Measurements from ENCODE around the gene CORIN.

Gene CORIN

GRCh38 chr4:47597696-47598095, 240.2 kb downstream of the CORIN start:
- POLR2A ChIA-PET: no interaction called here
- Histone ChIP-seq H3K4me1 (ENCODE audit: control extremely low read depth in 1 of 4, control insufficient read depth in 4 of 4, insufficient read depth in 4 of 4, low read length in 3 of 4) (no peaks in the 10 kb centered on the region), H3K36me3 (ENCODE audit: control insufficient read depth in 4 of 4, insufficient read depth in 4 of 4, low read length in 3 of 4) (no peaks in the 10 kb centered on the region), H3K9me3 (ENCODE audit: control extremely low read depth in 1 of 5, control insufficient read depth in 4 of 5, insufficient read depth in 2 of 5, low read depth in 1 of 5, low read length in 4 of 5) (no peaks in the 10 kb centered on the region), H3K27ac (ENCODE audit: insufficient read depth in 1 of 2, low read depth in 1 of 2, low read length in 2 of 2, poor library complexity in 1 of 2, severe bottlenecking in 2 of 2) (no peak overlapping the region), H3K4me3 (ENCODE audit: control insufficient read depth in 1 of 7, extremely low read depth in 1 of 7, insufficient read depth in 4 of 7, low read depth in 2 of 7, low read length in 6 of 7) (no peak overlapping the region), H3K27me3 (replicated peaks in 2 of 5; ENCODE audit: control insufficient read depth in 4 of 5, insufficient read depth in 5 of 5, low read length in 4 of 5) (no peaks in the 10 kb centered on the region)
- CTCF ChIA-PET: interaction anchor here (1.5 kb wide), 1 partner anchor 16 kb away, joined by 3 read pairs; no protein-coding TSS in a partner anchor
- 100% methylated on average over 1 of the region's 1 CpG for WGBS (ENCODE audit: insufficient coverage)
- DNase-seq: no peak

GRCh38 chr4:47590325-47590724, 247.5 kb downstream of the CORIN start:
- 86% methylated on average over 1 of the region's 1 CpG for WGBS (ENCODE audit: insufficient coverage)
- ChIA-PET POLR2A (no interaction called here), CTCF (no interaction called here)
- Histone ChIP-seq H3K36me3 (ENCODE audit: control insufficient read depth in 4 of 4, insufficient read depth in 4 of 4, low read length in 3 of 4) (peaks cover 9 to 68% (median 35%) of the 10 kb centered on the region in 4 experiments), H3K4me1 (ENCODE audit: control extremely low read depth in 1 of 4, control insufficient read depth in 4 of 4, insufficient read depth in 4 of 4, low read length in 3 of 4) (no peaks in the 10 kb centered on the region), H3K27me3 (replicated peaks in 2 of 5; ENCODE audit: control insufficient read depth in 4 of 5, insufficient read depth in 5 of 5, low read length in 4 of 5) (no peaks in the 10 kb centered on the region), H3K4me3 (ENCODE audit: control insufficient read depth in 1 of 7, extremely low read depth in 1 of 7, insufficient read depth in 4 of 7, low read depth in 2 of 7, low read length in 6 of 7) (peak overlapping the region in 1 of 7 experiments; percentile 24), H3K27ac (ENCODE audit: insufficient read depth in 1 of 2, low read depth in 1 of 2, low read length in 2 of 2, poor library complexity in 1 of 2, severe bottlenecking in 2 of 2) (no peak overlapping the region), H3K9me3 (ENCODE audit: control extremely low read depth in 1 of 5, control insufficient read depth in 4 of 5, insufficient read depth in 2 of 5, low read depth in 1 of 5, low read length in 4 of 5) (peaks cover 3 to 20% (median 9%) of the 10 kb centered on the region in 5 experiments)
- no peak for DNase-seq

- H3K27me3 ChIP-seq (replicated peaks in 2 of 5; ENCODE audit: control insufficient read depth in 4 of 5, insufficient read depth in 5 of 5, low read length in 4 of 5): no peaks in the 10 kb centered on the region
- no peaks in the 10 kb centered on the region for H3K4me1 ChIP-seq (ENCODE audit: control extremely low read depth in 1 of 4, control insufficient read depth in 4 of 4, insufficient read depth in 4 of 4, low read length in 3 of 4)
- H3K36me3 ChIP-seq (ENCODE audit: control insufficient read depth in 4 of 4, insufficient read depth in 4 of 4, low read length in 3 of 4): peaks cover 5 to 51% (median 14%) of the 10 kb centered on the region in 4 experiments
- no peaks in the 10 kb centered on the region for H3K9me3 ChIP-seq (ENCODE audit: control extremely low read depth in 1 of 5, control insufficient read depth in 4 of 5, insufficient read depth in 2 of 5, low read depth in 1 of 5, low read length in 4 of 5)
- ChIA-PET POLR2A (no interaction called here), CTCF (no interaction called here)
- no peak overlapping the region for H3K27ac ChIP-seq (ENCODE audit: insufficient read depth in 1 of 2, low read depth in 1 of 2, low read length in 2 of 2, poor library complexity in 1 of 2, severe bottlenecking in 2 of 2)
- no peak overlapping the region for H3K4me3 ChIP-seq (ENCODE audit: control insufficient read depth in 1 of 7, extremely low read depth in 1 of 7, insufficient read depth in 4 of 7, low read depth in 2 of 7, low read length in 6 of 7)
- DNase-seq: no peak
- no CpG with 5 or more reads among the region's 3 CpGs for WGBS (ENCODE audit: insufficient coverage)
These were observed 258.6 kb downstream of the CORIN start for GRCh38 chr4:47579235-47579634.

DNA sequence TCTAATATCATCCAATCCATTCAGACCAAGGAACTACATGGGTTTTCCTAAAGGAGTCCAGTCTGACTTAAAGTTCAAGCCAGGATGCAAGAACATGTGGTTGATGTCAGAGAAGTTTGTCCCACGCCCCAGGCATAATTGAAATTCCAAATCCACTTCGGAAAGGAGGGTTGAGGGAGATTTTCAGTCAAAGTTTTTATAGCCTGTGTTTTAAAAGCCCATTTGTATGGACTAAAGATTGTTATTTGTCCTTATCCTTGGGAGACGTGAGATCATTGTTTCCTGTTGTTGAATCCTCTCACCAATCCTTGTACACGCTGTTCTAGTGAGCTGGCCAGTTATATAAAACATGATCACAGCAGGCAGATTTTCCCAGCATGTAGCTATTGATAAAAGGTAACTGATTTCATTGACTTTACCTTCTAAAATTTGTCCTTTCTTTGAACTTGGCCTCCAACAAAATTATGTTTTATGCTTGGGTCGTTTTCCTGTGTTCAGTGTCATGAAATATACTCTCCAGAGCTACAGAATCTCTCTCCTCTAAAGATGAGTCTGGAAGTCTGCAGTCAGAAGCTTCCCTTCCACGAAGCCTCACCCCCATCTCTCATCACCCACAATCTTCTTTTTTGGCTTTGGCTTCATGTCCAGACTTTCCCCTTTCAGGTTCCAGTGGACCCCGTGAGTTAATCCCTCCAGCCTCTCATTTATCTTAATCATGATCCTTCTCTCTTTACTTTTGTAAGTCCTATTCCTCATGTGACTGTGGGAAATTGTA, 259.9 kb downstream of the CORIN start:
- 96% methylated on average over 5 of the region's 7 CpGs for WGBS (ENCODE audit: insufficient coverage)
- Histone ChIP-seq H3K36me3 (ENCODE audit: control insufficient read depth in 4 of 4, insufficient read depth in 4 of 4, low read length in 3 of 4) (peaks cover 5 to 49% (median 17%) of the 10 kb centered on the region in 4 experiments), H3K4me1 (ENCODE audit: control extremely low read depth in 1 of 4, control insufficient read depth in 4 of 4, insufficient read depth in 4 of 4, low read length in 3 of 4) (no peaks in the 10 kb centered on the region), H3K9me3 (ENCODE audit: control extremely low read depth in 1 of 5, control insufficient read depth in 4 of 5, insufficient read depth in 2 of 5, low read depth in 1 of 5, low read length in 4 of 5) (no peaks in the 10 kb centered on the region), H3K27me3 (replicated peaks in 2 of 5; ENCODE audit: control insufficient read depth in 4 of 5, insufficient read depth in 5 of 5, low read length in 4 of 5) (no peaks in the 10 kb centered on the region), H3K4me3 (ENCODE audit: control insufficient read depth in 1 of 7, extremely low read depth in 1 of 7, insufficient read depth in 4 of 7, low read depth in 2 of 7, low read length in 6 of 7) (no peak overlapping the region), H3K27ac (ENCODE audit: insufficient read depth in 1 of 2, low read depth in 1 of 2, low read length in 2 of 2, poor library complexity in 1 of 2, severe bottlenecking in 2 of 2) (no peak overlapping the region)
- POLR2A ChIA-PET: no interaction called here
- CTCF ChIA-PET: interaction anchor here (2.5 kb wide), 1 partner anchor 11 kb away, joined by 7 read pairs; no protein-coding TSS in a partner anchor
- no peak for DNase-seq

DNA sequence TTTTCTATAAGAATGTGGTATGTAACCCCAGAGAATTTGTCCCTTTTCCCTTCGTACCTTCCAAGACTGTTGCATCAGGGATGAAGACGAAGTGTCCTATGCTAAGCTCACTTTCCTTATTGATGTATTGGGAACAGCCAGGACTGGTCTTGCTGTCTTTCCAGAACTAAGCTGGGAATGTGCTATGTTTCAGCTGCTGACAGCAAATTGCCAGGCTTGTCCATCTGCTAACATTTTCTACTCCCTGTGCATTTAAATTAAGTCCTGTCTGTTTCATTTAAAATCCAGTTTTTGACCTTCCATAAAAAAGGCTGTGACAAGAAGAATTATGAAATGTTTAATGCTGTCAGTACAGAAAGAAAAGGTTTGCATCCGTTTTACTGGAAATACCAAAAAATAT, 264.9 kb downstream of the CORIN start:
- 100% methylated on average over 2 of the region's 3 CpGs for WGBS (ENCODE audit: insufficient coverage)
- CTCF ChIA-PET: interaction anchor here (1.5 kb wide), 1 partner anchor 10 kb away, joined by 4 read pairs; no protein-coding TSS in a partner anchor
- H3K27ac ChIP-seq (ENCODE audit: insufficient read depth in 1 of 2, low read depth in 1 of 2, low read length in 2 of 2, poor library complexity in 1 of 2, severe bottlenecking in 2 of 2): no peak overlapping the region
- H3K4me1 ChIP-seq (ENCODE audit: control extremely low read depth in 1 of 4, control insufficient read depth in 4 of 4, insufficient read depth in 4 of 4, low read length in 3 of 4): no peaks in the 10 kb centered on the region
- H3K9me3 ChIP-seq (ENCODE audit: control extremely low read depth in 1 of 5, control insufficient read depth in 4 of 5, insufficient read depth in 2 of 5, low read depth in 1 of 5, low read length in 4 of 5): no peaks in the 10 kb centered on the region
- no peaks in the 10 kb centered on the region for H3K27me3 ChIP-seq (replicated peaks in 2 of 5; ENCODE audit: control insufficient read depth in 4 of 5, insufficient read depth in 5 of 5, low read length in 4 of 5)
- POLR2A ChIA-PET: no interaction called here
- no peak overlapping the region for H3K4me3 ChIP-seq (ENCODE audit: control insufficient read depth in 1 of 7, extremely low read depth in 1 of 7, insufficient read depth in 4 of 7, low read depth in 2 of 7, low read length in 6 of 7)
- H3K36me3 ChIP-seq (ENCODE audit: control insufficient read depth in 4 of 4, insufficient read depth in 4 of 4, low read length in 3 of 4): peaks cover 6 to 57% (median 19%) of the 10 kb centered on the region in 4 experiments
- no peak for DNase-seq

- Histone ChIP-seq H3K36me3 (ENCODE audit: control insufficient read depth in 4 of 4, insufficient read depth in 4 of 4, low read length in 3 of 4) (peaks cover 6 to 50% (median 18%) of the 10 kb centered on the region in 4 experiments), H3K27ac (ENCODE audit: insufficient read depth in 1 of 2, low read depth in 1 of 2, low read length in 2 of 2, poor library complexity in 1 of 2, severe bottlenecking in 2 of 2) (no peak overlapping the region), H3K9me3 (ENCODE audit: control extremely low read depth in 1 of 5, control insufficient read depth in 4 of 5, insufficient read depth in 2 of 5, low read depth in 1 of 5, low read length in 4 of 5) (no peaks in the 10 kb centered on the region), H3K27me3 (replicated peaks in 2 of 5; ENCODE audit: control insufficient read depth in 4 of 5, insufficient read depth in 5 of 5, low read length in 4 of 5) (no peaks in the 10 kb centered on the region), H3K4me1 (ENCODE audit: control extremely low read depth in 1 of 4, control insufficient read depth in 4 of 4, insufficient read depth in 4 of 4, low read length in 3 of 4) (no peaks in the 10 kb centered on the region), H3K4me3 (ENCODE audit: control insufficient read depth in 1 of 7, extremely low read depth in 1 of 7, insufficient read depth in 4 of 7, low read depth in 2 of 7, low read length in 6 of 7) (no peak overlapping the region)
- no peak for DNase-seq
- ChIA-PET CTCF (interaction anchor here (0.6 kb wide), 1 partner anchor 122 kb away, joined by 3 read pairs; no protein-coding TSS in a partner anchor), POLR2A (no interaction called here)
These were observed 267.1 kb downstream of the CORIN start for GRCh38 chr4:47570816-47571215.

GRCh38 chr4:47567511-47567910, 270.4 kb downstream of the CORIN start:
- no peak overlapping the region for H3K27ac ChIP-seq (ENCODE audit: insufficient read depth in 1 of 2, low read depth in 1 of 2, low read length in 2 of 2, poor library complexity in 1 of 2, severe bottlenecking in 2 of 2)
- ChIA-PET CTCF (interaction anchor here (1.1 to 2.1 kb wide), 4 partner anchors 10 to 138 kb away, joined by 3 to 7 read pairs (median 3); no protein-coding TSS in a partner anchor), POLR2A (no interaction called here)
- no peaks in the 10 kb centered on the region for H3K27me3 ChIP-seq (replicated peaks in 2 of 5; ENCODE audit: control insufficient read depth in 4 of 5, insufficient read depth in 5 of 5, low read length in 4 of 5)
- WGBS (ENCODE audit: insufficient coverage): no CpG with 5 or more reads among the region's 1 CpG
- peaks cover 4 to 28% (median 9%) of the 10 kb centered on the region in 4 experiments for H3K36me3 ChIP-seq (ENCODE audit: control insufficient read depth in 4 of 4, insufficient read depth in 4 of 4, low read length in 3 of 4)
- DNase-seq: no peak
- no peak overlapping the region for H3K4me3 ChIP-seq (ENCODE audit: control insufficient read depth in 1 of 7, extremely low read depth in 1 of 7, insufficient read depth in 4 of 7, low read depth in 2 of 7, low read length in 6 of 7)
- peaks cover 0 to 9% (median 8%) of the 10 kb centered on the region in 4 experiments for H3K4me1 ChIP-seq (ENCODE audit: control extremely low read depth in 1 of 4, control insufficient read depth in 4 of 4, insufficient read depth in 4 of 4, low read length in 3 of 4)
- no peaks in the 10 kb centered on the region for H3K9me3 ChIP-seq (ENCODE audit: control extremely low read depth in 1 of 5, control insufficient read depth in 4 of 5, insufficient read depth in 2 of 5, low read depth in 1 of 5, low read length in 4 of 5)
